ENCODE data around the gene KLRK1. TPM values are rescaled to one million over a fixed set of nuclear protein-coding genes. Genes with fewer than 3 reads are reported as not detected.
"Not testable (repeated sequence)": the region's sequence is repeated elsewhere in the genome, so short reads cannot be mapped to it uniquely, and the experiment has no call there.

Gene KLRK1
- total RNA-seq, 4 donors from 2014 or later, result 1.1 to 6.4 (median 3.8) TPM

GRCh38 chr12:10358969-10359368 lies 30.9 kb downstream of the KLRK1 start:
- intact Hi-C loops (cut with DNase I), result no loop called here
- 88 to 94% methylated on average over 1 of the region's 1 CpG for WGBS, 2 donors
- TF ChIP-seq POLR2A (IDR thresholded peaks at IDR 0.05), result no peak
- TF ChIP-seq CTCF (IDR thresholded peaks at IDR 0.05), result no peak

GRCh38 chr12:10358131-10358530 lies 31.7 kb downstream of the KLRK1 start:
- no peaks in the 10 kb centered on the region for H3K9me3 ChIP-seq
- peaks cover 0 to 5% of the 10 kb centered on the region in 2 donors for H3K4me1 ChIP-seq
- TF ChIP-seq POLR2A (IDR thresholded peaks at IDR 0.05), result no peak
- TF ChIP-seq CTCF (IDR thresholded peaks at IDR 0.05), result no peak
- no peak overlapping the region for H3K4me3 ChIP-seq (replicated peaks in 1 of 3)
- no peaks in the 10 kb centered on the region for H3K36me3 ChIP-seq
- intact Hi-C loops (cut with DNase I), result no loop called here
- H3K27ac ChIP-seq, result no peak overlapping the region
- peak; percentile 33 to 35 for DNase-seq
- 54 to 74% methylated on average over 5 of the region's 5 CpGs for WGBS, 2 donors
- H3K27me3 ChIP-seq, result no peaks in the 10 kb centered on the region

More at GRCh38 chr12:10358969-10359368, 30.9 kb downstream of the KLRK1 start:
- H3K9me3 ChIP-seq, result no peaks in the 10 kb centered on the region
- peaks cover 5% of the 10 kb centered on the region in 2 donors for H3K4me1 ChIP-seq
- no peaks in the 10 kb centered on the region for H3K27me3 ChIP-seq
- no peaks in the 10 kb centered on the region for H3K36me3 ChIP-seq
- no peak overlapping the region for H3K27ac ChIP-seq
- no peak for DNase-seq
- H3K4me3 ChIP-seq (replicated peaks in 1 of 3), result no peak overlapping the region

GRCh38 chr12:10354502-10354901 lies 35.3 kb downstream of the KLRK1 start:
- Histone ChIP-seq H3K27ac (no peak overlapping the region), H3K4me1 (peaks cover 0 to 5% of the 10 kb centered on the region in 2 donors), H3K4me3 (replicated peaks in 1 of 3) (no peak overlapping the region), H3K36me3 (no peaks in the 10 kb centered on the region), H3K9me3 (no peaks in the 10 kb centered on the region), H3K27me3 (no peaks in the 10 kb centered on the region)
- peak; percentile 26 to 51 for DNase-seq
- 42% methylated on average over 2 of the region's 2 CpGs for WGBS, 2 donors
- intact Hi-C loops (cut with DNase I), result no loop called here
- TF ChIP-seq POLR2A (IDR thresholded peaks at IDR 0.05), result no peak
- no peak for TF ChIP-seq CTCF (IDR thresholded peaks at IDR 0.05)

- Histone ChIP-seq H3K9me3 (no peaks in the 10 kb centered on the region), H3K27ac (no peak overlapping the region), H3K4me1 (peaks cover 0 to 4% of the 10 kb centered on the region in 2 donors), H3K36me3 (no peaks in the 10 kb centered on the region), H3K4me3 (replicated peaks in 1 of 3) (no peak overlapping the region), H3K27me3 (no peaks in the 10 kb centered on the region)
- TF ChIP-seq POLR2A (IDR thresholded peaks at IDR 0.05), result no peak
- no peak for TF ChIP-seq CTCF (IDR thresholded peaks at IDR 0.05)
- intact Hi-C loops (cut with DNase I), result no loop called here
- 58 to 59% methylated on average over 4 of the region's 4 CpGs for WGBS, 2 donors
- DNase-seq, result no peak
These were observed 35.8 kb downstream of the KLRK1 start for GRCh38 chr12:10354071-10354470.

- H3K36me3 ChIP-seq; H3K4me1 ChIP-seq; H3K27me3 ChIP-seq; DNase-seq; intact Hi-C loops (cut with DNase I); H3K4me3 ChIP-seq (replicated peaks in 1 of 3); H3K9me3 ChIP-seq; H3K27ac ChIP-seq: not testable (repeated sequence)
- WGBS, 2 donors, result 58 to 70% methylated on average over 3 of the region's 3 CpGs
These were observed 38.4 kb downstream of the KLRK1 start for GRCh38 chr12:10351457-10351856.
